HEK293 (cell line): ENCODE results near the gene EIF4E1B.

Experiments
- GLI2 ChIP-seq: fragments of 450-650 bp; formaldehyde crosslinking; IDR thresholded peaks from 2 replicates; pipeline ENCODE4; 2017; ENCODE audit warnings: missing biosample characterization, missing genetic modification characterization, low read depth, borderline replicate concordance
- KLF10 ChIP-seq: fragments of 450-650 bp; IDR thresholded peaks from 2 replicates; pipeline ENCODE4 v1.5.1; 2018; ENCODE audit warnings: missing biosample characterization, mild to moderate bottlenecking, missing genetic modification characterization
- KLF9 ChIP-seq: fragments of 450-650 bp; formaldehyde crosslinking; IDR thresholded peaks from 2 replicates; pipeline ENCODE4 v1.5.1; 2016; ENCODE audit warnings: missing biosample characterization, missing genetic modification characterization, low read depth
- MYNN ChIP-seq: fragments of 450-650 bp; formaldehyde crosslinking; IDR thresholded peaks from 2 replicates; pipeline ENCODE4 v1.5.1; 2016; ENCODE audit warnings: missing biosample characterization, missing genetic modification characterization, borderline replicate concordance
- ZNF274 ChIP-seq, 2 experiments: fragments of 200-500 bp in 1 of 2; fragments of 450-650 bp in 1 of 2; sonication (Bioruptor generic) in 1 of 2; formaldehyde crosslinking in 1 of 2; IDR thresholded peaks; 2 replicates each; pipeline versions ENCODE4 v1.5.1 to v1.6.1; 2014 to 2016; ENCODE audit warnings: borderline replicate concordance in 1 of 2, inconsistent platforms in 1 of 2, low read length in 1 of 2, missing biosample characterization in 1 of 2, missing genetic modification characterization in 1 of 2
- ZNF660 ChIP-seq: fragments of 450-650 bp; IDR thresholded peaks from 2 replicates; pipeline ENCODE4 v1.5.1; 2018; ENCODE audit warnings: missing biosample characterization, mild to moderate bottlenecking, missing genetic modification characterization
- ZNF76 ChIP-seq: fragments of 450-650 bp; formaldehyde crosslinking; IDR thresholded peaks from 2 replicates; pipeline ENCODE4; 2016; ENCODE audit warnings: low read depth, missing biosample characterization, missing genetic modification characterization, borderline replicate concordance
- ZNF792 ChIP-seq: fragments of 450-650 bp; formaldehyde crosslinking; IDR thresholded peaks from 2 replicates; pipeline ENCODE4 v1.5.1; 2016; ENCODE audit warnings: missing biosample characterization, missing genetic modification characterization
- TF ChIP-seq, protein P1 (sequence below): fragments of 450-650 bp; formaldehyde crosslinking; IDR thresholded peaks from 2 replicates; pipeline ENCODE4 v1.5.1; 2016; ENCODE audit warnings: missing biosample characterization, missing genetic modification characterization
- TF ChIP-seq, protein P2 (sequence below): fragments of 450-650 bp; formaldehyde crosslinking; IDR thresholded peaks from 2 replicates; pipeline ENCODE4 v1.5.1; 2016; ENCODE audit warnings: missing biosample characterization, missing genetic modification characterization

DNA sequence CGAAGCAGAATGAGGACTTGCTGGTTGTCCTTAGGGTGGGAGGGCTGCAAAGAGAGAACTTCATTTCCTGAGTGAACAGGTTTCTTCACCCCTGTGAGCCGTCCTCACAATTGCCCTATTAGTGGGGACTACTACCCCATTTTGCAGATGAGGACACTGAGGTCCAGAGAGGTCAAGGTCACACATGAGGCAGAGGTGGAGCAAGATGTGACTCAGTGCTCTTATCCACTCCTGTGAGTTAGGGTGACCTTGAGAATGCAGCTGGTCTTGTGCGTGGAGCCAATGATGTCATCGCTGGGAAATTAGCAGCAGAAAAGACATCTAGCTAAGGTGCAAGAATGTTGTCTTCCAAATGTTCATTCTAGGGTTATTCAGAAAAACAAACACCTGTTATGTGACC, 47.4 kb upstream of the EIF4E1B start:
- no peak for TF ChIP-seq KLF10 (tag by site-specific recombination)
- TF ChIP-seq, protein P1, sequence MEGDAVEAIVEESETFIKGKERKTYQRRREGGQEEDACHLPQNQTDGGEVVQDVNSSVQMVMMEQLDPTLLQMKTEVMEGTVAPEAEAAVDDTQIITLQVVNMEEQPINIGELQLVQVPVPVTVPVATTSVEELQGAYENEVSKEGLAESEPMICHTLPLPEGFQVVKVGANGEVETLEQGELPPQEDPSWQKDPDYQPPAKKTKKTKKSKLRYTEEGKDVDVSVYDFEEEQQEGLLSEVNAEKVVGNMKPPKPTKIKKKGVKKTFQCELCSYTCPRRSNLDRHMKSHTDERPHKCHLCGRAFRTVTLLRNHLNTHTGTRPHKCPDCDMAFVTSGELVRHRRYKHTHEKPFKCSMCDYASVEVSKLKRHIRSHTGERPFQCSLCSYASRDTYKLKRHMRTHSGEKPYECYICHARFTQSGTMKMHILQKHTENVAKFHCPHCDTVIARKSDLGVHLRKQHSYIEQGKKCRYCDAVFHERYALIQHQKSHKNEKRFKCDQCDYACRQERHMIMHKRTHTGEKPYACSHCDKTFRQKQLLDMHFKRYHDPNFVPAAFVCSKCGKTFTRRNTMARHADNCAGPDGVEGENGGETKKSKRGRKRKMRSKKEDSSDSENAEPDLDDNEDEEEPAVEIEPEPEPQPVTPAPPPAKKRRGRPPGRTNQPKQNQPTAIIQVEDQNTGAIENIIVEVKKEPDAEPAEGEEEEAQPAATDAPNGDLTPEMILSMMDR (tag by site-specific recombination): no peak
- TF ChIP-seq ZNF274 (IDR thresholded peaks at IDR 0.05; ENCODE audit: low read length): no peak
- TF ChIP-seq ZNF274 (tag by site-specific recombination; IDR thresholded peaks at IDR 0.05; ENCODE audit: borderline replicate concordance): no peak
- no peak for TF ChIP-seq GLI2
- TF ChIP-seq, protein P2, sequence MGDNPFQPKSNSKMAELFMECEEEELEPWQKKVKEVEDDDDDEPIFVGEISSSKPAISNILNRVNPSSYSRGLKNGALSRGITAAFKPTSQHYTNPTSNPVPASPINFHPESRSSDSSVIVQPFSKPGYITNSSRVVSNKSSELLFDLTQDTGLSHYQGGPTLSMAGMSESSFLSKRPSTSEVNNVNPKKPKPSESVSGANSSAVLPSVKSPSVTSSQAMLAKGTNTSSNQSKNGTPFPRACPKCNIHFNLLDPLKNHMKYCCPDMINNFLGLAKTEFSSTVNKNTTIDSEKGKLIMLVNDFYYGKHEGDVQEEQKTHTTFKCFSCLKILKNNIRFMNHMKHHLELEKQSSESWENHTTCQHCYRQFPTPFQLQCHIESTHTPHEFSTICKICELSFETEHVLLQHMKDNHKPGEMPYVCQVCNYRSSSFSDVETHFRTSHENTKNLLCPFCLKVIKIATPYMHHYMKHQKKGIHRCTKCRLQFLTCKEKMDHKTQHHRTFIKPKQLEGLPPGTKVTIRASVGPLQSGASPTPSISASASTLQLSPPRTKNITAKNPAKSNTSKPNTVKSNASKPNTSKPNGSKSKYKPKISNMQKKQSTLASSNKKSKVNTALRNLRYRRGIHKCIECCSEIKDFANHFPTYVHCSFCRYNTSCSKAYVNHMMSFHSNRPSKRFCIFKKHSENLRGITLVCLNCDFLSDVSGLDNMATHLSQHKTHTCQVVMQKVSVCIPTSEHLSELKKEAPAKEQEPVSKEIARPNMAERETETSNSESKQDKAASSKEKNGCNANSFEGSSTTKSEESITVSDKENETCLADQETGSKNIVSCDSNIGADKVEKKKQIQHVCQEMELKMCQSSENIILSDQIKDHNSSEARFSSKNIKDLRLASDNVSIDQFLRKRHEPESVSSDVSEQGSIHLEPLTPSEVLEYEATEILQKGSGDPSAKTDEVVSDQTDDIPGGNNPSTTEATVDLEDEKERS (tag by site-specific recombination): no peak
- no peak for TF ChIP-seq KLF9 (tag by site-specific recombination)
- TF ChIP-seq MYNN: no peak
- no peak for TF ChIP-seq ZNF660 (tag by site-specific recombination)
- TF ChIP-seq ZNF76 (tag by site-specific recombination): no peak
- no peak for TF ChIP-seq ZNF792 (tag by site-specific recombination)
